Measurements from ENCODE around the gene COPB1.

COPB1 gene

DNA sequence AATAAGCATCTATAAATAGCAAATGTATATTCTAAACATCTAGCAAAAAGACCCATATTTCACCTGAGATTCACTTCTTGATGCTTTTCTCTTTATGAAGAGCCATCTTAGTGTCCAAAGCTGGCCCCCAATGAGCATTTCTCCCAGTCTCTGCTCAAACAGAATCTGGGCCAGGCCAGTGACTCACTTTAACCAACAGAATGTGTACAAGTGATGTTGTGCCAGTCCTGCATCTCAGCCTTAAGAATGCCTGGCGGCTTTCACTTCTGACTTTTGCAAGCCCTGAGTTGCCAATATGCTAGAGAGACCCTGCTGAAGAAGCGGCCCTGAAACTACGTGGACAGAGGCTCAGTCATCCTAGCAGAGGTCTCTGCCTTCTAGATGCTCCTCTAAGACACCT lies 6.9 kb upstream of the COPB1 start:
- no peak for DNase-seq

DNA sequence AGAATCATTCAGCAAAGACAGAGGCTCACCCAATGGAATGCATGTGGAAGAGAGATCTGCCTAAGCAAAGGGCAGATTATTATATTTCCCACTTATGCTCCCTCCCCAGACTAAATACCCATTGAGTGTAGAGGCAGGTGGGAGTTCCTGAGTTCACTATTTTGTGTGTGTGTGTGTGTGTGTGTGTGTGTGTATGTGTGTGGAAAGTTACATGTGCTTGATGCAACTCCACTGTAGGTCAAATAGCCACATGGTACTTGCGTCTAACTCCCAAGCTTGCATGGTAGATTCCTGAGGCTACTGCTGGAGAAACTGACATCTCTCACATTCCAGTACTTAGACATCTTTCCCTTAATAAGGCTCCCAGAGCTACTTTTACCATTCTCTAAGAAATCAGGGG lies 3.4 kb upstream of the COPB1 start:
- DNase-seq, result no peak

DNA sequence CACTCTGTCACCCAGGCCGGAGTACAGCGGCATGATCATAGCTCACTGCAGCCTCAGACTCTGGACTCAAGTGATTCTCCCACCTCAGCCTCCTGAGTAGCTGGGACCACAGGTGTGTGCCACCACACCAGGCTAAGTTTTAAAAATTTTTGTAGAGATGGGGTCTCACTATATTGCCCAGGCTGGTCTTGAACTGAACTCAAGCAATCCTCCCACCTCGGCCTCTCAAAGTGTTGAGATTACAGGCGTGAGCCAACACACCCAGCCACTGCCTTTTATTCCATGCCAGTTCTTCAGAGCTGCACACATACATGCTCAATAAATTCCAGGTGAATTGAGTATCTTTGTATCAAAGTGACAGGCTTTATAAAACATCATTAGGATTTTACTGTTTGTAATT lies 2.4 kb upstream of the COPB1 start:
- DNase-seq, result no peak

DNA sequence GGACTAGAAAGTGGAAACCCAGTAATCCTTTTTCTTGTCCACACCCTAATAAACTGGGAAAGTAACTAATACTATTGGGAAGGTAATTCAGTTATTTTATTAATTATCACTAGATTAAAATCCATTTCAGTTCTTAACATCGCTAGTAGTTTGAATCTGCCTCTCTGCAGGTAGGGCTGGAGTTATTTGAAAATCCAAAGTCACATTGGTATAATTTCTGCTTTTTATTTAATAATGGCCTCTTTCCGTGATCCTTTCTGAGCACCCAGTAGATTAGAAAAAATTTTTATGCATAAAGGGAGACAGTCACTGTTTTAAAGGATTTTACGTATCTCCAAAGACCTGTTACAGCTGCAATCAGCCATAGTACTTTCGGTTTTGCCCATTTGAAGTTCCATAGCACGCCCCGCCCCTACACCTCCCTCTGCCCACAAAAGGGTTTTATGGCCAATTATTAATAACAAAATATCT lies 605 bp upstream of the COPB1 start:
- DNase-seq, result peak; percentile 37

DNA sequence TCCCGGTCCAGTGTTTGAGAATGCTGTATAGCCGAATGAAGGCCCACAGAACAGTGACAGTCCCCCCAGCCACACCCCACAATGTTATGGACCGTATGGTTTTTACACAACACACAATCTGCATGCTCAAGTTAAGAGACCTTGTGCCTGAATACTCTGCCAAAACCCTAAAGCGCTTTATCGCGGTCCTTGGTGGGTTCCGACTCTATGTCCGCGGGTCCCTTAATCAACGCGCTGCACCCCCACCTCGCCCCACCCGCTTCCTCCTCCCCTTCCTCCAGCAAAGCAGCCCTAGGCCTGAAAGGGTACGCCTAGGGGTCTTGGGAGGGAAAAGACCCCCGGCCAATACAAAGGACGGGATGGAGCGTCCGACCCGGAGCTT lies 442 bp downstream of the COPB1 start:
- no peak for DNase-seq

DNA sequence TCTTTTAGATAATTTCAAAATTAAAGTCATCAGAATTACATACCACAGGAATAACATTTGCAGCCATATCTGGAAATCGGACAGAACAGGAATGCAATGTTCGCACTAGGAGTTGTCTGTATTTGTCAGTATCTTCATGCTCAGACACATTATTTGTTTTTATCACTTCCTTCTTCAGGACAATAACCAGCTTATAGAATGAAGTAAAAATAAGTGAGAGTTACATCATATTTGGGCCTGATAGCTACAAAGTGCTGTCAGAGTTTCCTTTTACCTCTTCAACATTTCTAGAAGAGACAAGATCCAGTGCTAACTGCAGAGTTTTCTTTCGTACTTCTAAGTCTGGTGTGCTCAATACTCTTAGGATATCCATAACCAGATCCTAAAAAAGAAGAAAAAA lies 18.9 kb downstream of the COPB1 start:
- no peak for DNase-seq

GRCh38 chr11:14471127-14471526 lies 28.5 kb downstream of the COPB1 start:
- no peak for DNase-seq

GRCh38 chr11:14463623-14464022 lies 36.0 kb downstream of the COPB1 start:
- DNase-seq, result no peak

DNA sequence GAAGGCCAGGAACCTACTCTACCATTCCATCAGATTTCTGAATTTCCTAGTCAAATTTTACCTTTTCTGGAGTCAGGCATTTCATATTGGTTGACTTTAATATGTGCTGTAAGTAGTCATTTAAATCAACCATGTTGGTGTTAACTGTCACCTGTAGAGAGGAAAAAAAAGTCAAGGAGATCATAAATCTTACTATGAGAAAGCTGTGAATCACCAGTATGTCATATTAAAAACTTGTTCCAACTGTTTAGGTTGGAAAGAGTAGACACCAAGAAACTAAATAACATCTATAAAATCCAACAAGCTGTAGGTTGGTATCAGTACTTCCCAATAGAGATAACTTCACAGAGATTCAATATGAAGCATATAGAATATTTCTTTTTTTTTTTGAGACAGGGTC lies 39.5 kb downstream of the COPB1 start:
- DNase-seq, result no peak

DNA sequence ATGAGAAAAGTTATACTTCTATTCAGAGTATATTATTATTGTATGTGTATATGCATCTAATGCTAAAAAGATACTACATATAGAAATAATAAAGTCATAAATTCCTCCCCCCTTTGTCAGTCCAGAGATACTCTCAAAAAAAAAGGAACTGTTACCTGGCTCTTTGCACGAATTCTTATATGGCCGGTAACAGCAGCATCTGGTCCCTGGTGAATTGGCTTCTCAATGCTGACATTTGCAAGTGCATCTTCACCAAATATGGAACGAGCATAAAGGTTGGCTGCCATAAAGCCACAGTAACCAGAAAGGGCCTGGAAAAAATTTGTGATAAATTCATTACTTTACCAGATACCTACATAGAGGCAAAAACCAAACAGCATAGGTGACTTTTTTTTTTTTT lies 41.2 kb downstream of the COPB1 start:
- no peak for DNase-seq

DNA sequence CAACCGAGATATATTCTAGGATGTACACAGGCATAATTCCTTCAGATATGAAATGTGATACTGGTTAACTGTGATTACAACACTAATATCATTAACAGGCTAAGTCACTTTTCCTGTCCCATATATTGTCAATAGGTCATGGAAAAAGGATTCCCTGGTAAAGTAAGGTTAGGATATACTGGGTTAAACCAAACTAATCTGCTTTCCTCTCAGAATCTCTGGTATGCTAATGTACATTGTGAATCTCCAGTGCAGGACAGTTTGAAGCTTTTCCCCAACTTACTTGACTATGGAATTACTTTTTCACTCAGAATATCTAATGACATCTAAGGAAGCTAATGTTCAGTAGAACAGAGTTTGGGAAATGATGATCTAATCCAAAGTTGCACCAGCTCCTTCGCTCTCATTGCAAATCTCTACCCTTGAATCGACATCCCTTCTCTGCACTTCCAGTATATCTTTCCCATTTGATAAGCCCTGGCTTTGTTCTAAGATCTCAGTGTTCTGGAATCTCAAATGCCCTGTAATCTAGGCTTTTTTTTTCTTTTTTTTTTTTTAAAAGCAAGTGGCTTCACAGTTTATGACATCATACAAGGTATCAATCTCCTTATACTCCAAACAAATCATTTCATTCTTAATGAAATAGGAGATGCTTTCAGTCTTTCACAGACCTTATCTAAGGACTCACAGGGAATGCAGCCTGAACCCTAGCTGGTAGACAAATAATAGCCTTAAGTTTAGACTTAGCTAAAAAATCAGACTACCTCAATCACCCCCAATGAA lies 43.8 kb downstream of the COPB1 start:
- DNase-seq, result peak; percentile 74

- no peak for DNase-seq
These were observed 44.6 kb downstream of the COPB1 start for GRCh38 chr11:14454861-14455632.

GRCh38 chr11:14451825-14452224 lies 47.8 kb downstream of the COPB1 start:
- no peak for DNase-seq

DNA sequence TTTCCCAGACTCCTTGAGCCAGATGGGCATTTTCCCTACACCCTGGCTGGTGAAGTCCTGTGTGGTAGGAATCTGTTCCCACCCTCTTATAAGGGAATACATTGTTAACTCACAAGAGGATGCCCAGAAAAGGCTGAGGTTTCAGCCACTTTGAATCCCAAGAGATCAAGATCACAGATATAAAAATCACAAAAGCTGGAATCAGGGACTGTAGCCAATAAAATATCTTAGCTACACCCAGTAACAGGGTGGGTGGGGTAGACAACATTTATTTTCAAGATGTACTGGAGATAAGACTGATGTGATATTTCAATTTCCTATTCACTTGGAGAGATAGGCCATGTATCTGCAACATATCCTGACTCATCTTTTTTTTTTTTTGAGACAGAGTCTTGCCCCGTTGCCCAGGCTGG lies 50.3 kb downstream of the COPB1 start:
- peak; percentile 44 for DNase-seq

DNA sequence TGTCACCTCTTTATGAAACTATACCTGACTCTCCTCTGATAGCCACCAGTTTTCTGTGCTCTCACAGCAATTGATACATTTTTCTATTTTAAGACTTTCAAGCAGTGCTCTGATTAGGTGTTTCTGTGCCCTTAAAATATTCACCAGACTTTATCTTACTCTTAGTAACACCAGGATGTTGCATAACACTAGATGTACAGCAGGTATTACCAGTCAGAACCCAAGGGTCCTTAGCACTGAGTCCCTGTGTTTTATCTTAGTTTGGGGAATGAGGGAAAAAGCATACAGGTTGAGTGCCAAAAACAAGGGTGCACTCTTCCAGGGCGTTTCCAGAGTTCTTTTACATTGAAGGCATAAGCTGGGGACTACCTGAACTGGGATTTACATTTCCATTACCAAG lies 51.4 kb downstream of the COPB1 start:
- DNase-seq, result peak; percentile 62

DNA sequence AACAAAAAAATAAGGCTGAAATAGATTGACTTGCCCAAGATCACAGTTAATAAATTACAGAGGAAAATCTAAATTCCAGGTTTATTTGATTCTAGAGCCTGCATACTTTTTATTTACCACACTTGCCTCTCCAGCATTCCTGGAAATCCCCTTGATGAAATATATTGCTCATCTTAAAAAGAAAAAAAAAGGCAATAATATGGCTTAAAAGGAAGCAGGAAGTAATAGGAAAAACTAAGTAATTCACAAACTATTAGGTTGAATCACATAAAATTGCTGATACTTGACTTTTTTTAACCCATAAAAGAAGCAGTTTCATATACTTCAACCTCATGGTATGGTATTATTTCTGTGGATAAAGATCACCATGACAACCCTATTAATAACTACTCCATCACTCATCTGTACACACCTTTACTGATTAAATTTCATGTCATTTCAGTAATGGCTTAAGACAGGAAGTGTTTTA lies 52.9 kb downstream of the COPB1 start:
- peak; percentile 41 for DNase-seq

GRCh38 chr11:14445542-14446530 lies 53.8 kb downstream of the COPB1 start:
- DNase-seq, result peak; percentile 37

- DNase-seq, result no peak
These were observed 55.0 kb downstream of the COPB1 start for GRCh38 chr11:14444441-14445189.

DNA sequence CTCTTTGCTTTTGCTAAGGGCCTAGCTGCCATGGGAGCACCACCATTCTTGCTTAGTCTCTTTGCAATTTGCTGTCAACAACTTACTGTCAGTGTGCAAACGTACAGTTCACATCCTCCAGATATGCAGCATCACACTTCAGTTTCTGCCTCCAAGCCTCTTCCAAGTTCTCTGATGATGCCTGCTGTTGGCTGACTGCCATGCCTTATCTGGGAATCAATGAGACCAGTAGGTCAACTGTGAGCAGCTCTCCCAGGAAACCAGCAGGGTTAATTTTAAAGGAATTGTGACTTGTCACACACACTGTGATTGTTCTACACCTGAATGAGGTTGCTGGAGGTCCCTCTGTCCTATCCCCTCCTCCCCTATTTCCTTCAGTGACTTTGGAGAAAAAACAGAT lies 56.0 kb downstream of the COPB1 start:
- peak; percentile 43 for DNase-seq

GRCh38 chr11:14435717-14436512 lies 63.7 kb downstream of the COPB1 start:
- no peak for DNase-seq

DNA sequence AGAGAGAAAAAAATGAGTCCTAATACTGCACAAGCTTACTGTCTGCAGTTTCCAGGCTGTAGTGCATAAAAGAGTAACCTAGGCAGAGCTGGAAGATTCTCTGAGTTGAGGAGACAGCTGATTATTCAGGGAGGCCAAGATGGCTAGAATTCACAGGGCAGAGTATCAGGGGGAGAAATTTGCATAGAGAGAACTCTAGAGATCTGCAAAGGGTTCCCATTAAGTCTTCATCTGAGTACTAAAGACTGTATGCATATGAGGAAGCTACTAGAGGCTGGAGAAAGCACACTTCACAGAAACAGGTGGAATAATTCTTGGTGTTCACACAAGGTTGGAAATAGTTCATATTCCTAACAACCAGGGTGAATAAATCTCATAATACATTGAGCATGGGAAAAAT lies 74.0 kb downstream of the COPB1 start:
- no peak for DNase-seq
